ENCODE results near the gene INPP5A.

DNA sequence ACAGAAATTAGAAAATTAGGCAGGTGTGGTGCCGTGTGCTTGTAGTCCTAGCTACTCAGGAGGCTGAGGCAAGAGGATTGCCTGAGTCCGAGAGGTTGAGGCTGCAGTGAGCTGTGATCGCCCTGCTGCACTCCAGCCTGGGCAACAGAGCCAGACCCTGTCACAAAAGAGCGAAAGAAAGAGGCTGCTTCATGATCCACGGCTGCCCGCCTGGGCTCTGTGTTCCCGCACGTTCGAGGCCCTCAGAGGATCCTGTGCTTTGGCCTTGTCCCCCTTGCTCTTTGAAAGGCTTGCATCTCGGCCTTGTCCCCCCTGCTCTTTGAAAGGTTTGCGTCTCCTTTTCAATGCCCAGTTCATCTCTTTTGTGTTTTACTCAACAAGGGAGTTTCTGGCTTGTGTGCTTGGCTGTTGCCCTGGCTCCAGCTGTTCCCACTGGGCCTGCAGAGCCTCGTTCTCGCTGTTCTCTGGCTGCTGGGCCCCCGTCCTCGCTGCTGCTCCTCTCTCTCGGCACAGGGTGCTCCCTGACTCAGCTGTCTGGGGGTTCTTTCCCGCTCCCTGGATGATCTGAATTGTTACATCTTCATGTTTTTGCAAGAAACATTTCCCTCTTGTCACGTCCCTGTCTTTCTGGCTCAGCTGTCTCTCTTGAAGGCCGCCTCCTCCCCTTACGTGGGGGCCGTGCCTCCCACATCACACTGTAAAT, 45.1 kb upstream of the INPP5A start:
- TF ChIP-seq, protein P1, sequence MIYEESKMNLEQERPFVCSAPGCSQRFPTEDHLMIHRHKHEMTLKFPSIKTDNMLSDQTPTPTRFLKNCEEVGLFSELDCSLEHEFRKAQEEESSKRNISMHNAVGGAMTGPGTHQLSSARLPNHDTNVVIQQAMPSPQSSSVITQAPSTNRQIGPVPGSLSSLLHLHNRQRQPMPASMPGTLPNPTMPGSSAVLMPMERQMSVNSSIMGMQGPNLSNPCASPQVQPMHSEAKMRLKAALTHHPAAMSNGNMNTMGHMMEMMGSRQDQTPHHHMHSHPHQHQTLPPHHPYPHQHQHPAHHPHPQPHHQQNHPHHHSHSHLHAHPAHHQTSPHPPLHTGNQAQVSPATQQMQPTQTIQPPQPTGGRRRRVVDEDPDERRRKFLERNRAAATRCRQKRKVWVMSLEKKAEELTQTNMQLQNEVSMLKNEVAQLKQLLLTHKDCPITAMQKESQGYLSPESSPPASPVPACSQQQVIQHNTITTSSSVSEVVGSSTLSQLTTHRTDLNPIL (CRISPR knock-in tag; IDR thresholded peaks at IDR 0.05; ENCODE audit: low read depth), result no peak
- no peak for TF ChIP-seq PPARA (CRISPR knock-in tag; IDR thresholded peaks at IDR 0.05; ENCODE audit: borderline replicate concordance)
- TF ChIP-seq, protein P2, sequence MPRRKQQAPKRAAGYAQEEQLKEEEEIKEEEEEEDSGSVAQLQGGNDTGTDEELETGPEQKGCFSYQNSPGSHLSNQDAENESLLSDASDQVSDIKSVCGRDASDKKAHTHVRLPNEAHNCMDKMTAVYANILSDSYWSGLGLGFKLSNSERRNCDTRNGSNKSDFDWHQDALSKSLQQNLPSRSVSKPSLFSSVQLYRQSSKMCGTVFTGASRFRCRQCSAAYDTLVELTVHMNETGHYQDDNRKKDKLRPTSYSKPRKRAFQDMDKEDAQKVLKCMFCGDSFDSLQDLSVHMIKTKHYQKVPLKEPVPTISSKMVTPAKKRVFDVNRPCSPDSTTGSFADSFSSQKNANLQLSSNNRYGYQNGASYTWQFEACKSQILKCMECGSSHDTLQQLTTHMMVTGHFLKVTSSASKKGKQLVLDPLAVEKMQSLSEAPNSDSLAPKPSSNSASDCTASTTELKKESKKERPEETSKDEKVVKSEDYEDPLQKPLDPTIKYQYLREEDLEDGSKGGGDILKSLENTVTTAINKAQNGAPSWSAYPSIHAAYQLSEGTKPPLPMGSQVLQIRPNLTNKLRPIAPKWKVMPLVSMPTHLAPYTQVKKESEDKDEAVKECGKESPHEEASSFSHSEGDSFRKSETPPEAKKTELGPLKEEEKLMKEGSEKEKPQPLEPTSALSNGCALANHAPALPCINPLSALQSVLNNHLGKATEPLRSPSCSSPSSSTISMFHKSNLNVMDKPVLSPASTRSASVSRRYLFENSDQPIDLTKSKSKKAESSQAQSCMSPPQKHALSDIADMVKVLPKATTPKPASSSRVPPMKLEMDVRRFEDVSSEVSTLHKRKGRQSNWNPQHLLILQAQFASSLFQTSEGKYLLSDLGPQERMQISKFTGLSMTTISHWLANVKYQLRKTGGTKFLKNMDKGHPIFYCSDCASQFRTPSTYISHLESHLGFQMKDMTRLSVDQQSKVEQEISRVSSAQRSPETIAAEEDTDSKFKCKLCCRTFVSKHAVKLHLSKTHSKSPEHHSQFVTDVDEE (CRISPR knock-in tag; IDR thresholded peaks at IDR 0.05), result no peak
- TF ChIP-seq, protein P3, sequence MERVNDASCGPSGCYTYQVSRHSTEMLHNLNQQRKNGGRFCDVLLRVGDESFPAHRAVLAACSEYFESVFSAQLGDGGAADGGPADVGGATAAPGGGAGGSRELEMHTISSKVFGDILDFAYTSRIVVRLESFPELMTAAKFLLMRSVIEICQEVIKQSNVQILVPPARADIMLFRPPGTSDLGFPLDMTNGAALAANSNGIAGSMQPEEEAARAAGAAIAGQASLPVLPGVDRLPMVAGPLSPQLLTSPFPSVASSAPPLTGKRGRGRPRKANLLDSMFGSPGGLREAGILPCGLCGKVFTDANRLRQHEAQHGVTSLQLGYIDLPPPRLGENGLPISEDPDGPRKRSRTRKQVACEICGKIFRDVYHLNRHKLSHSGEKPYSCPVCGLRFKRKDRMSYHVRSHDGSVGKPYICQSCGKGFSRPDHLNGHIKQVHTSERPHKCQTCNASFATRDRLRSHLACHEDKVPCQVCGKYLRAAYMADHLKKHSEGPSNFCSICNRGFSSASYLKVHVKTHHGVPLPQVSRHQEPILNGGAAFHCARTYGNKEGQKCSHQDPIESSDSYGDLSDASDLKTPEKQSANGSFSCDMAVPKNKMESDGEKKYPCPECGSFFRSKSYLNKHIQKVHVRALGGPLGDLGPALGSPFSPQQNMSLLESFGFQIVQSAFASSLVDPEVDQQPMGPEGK (CRISPR knock-in tag; IDR thresholded peaks at IDR 0.05; ENCODE audit: borderline replicate concordance), result no peak
- TF ChIP-seq SNAI2 (CRISPR knock-in tag; IDR thresholded peaks at IDR 0.05), result no peak
- no peak for TF ChIP-seq BACH2 (CRISPR knock-in tag; IDR thresholded peaks at IDR 0.05; ENCODE audit: borderline replicate concordance)
- TF ChIP-seq TOX (CRISPR knock-in tag; IDR thresholded peaks at IDR 0.05; ENCODE audit: borderline replicate concordance), result no peak
- no peak for TF ChIP-seq ZFP30 (CRISPR knock-in tag; IDR thresholded peaks at IDR 0.05)
- TF ChIP-seq, protein P4, sequence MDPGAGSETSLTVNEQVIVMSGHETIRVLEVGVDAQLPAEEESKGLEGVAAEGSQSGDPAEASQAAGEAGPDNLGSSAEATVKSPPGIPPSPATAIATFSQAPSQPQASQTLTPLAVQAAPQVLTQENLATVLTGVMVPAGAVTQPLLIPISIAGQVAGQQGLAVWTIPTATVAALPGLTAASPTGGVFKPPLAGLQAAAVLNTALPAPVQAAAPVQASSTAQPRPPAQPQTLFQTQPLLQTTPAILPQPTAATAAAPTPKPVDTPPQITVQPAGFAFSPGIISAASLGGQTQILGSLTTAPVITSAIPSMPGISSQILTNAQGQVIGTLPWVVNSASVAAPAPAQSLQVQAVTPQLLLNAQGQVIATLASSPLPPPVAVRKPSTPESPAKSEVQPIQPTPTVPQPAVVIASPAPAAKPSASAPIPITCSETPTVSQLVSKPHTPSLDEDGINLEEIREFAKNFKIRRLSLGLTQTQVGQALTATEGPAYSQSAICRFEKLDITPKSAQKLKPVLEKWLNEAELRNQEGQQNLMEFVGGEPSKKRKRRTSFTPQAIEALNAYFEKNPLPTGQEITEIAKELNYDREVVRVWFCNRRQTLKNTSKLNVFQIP (CRISPR knock-in tag; IDR thresholded peaks at IDR 0.05; ENCODE audit: borderline replicate concordance, low read depth), result no peak
- no peak for TF ChIP-seq ZNF8 (CRISPR knock-in tag; IDR thresholded peaks at IDR 0.05)
- no peak for TF ChIP-seq ZNF565 (CRISPR knock-in tag; conservative IDR thresholded peaks at IDR 0.05; ENCODE audit: low read depth)
- no peak for TF ChIP-seq ESRRG (CRISPR knock-in tag; IDR thresholded peaks at IDR 0.05)
- no peak for TF ChIP-seq ARNTL (CRISPR knock-in tag; IDR thresholded peaks at IDR 0.05; ENCODE audit: borderline replicate concordance, low read depth)
- TF ChIP-seq RARB (CRISPR knock-in tag; IDR thresholded peaks at IDR 0.05), result no peak

All from SK-N-SH treated with all-trans-retinoic acid at 6 μM for 48 hours (cell line).